ENCODE measurements around the gene FSIP2. TPM values are rescaled to one million over a fixed set of nuclear protein-coding genes. Genes with fewer than 3 reads are reported as not detected.
A peak's percentile ranks its signal among the peaks of the same experiment; 100 is the strongest.
"Not testable (repeated sequence)": the region's sequence is repeated elsewhere in the genome, so short reads cannot be mapped to it uniquely, and the experiment has no call there.

The FSIP2 gene
- total and polyA plus RNA-seq, 4 experiments from 2014 or later, result 0.36 to 0.49 TPM; not detected in 2

DNA sequence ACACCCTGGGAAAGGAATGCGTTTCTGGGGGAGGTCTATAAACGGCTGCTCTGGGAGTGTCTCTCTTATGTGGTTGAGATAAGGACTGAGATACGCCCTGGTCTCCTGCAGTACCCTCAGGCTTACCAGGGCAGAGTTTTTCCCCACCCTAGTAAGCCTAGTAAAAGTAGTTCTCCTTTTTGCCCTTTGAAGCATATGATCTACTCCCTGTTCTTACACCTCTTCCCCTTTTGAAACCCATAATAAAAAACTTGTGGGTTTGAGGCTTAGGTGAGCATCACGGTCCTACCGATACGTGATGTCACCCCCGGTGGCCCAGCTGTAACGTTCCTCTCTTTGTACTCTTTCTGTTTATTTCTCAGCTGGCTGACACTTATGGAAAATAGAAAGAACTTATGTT lies 97.4 kb downstream of the FSIP2 start:
- no peak overlapping the region for H3K4me3 Mint-ChIP-seq
- H3K27ac ChIP-seq (ENCODE audit: low read depth, low read length), result no peak overlapping the region
- DNase-seq, result no peak
- no peaks in the 10 kb centered on the region for H3K27me3 Mint-ChIP-seq
- intact Hi-C loops (cut with micrococcal nuclease), result no loop called here
- ChIA-PET CTCF (ENCODE audit: partially characterized antibody) (interaction anchor here (0.6 kb wide), 1 partner anchor 180 kb away, joined by 3 read pairs; no protein-coding TSS in a partner anchor), POLR2A (ENCODE audit: partially characterized antibody) (no interaction called here)
- no peak overlapping the region for H3K27ac Mint-ChIP-seq
- no peaks in the 10 kb centered on the region for H3K4me1 Mint-ChIP-seq
- H3K4me1 ChIP-seq (ENCODE audit: insufficient read depth, low read length), result no peaks in the 10 kb centered on the region
- H3K27me3 ChIP-seq (ENCODE audit: insufficient read depth, low read length), result no peaks in the 10 kb centered on the region
- H3K9me3 ChIP-seq (ENCODE audit: control insufficient read depth in 1 of 2, low read length in 2 of 2), result peaks cover 0 to 5% of the 10 kb centered on the region in 2 donors
- H3K9me3 Mint-ChIP-seq, result peaks cover 0 to 55% (median 36%) of the 10 kb centered on the region in 8 donors
- H3K4me3 ChIP-seq (ENCODE audit: low read length in 2 of 2), result no peak overlapping the region
- peaks cover 0 to 3% of the 10 kb centered on the region in 2 donors for H3K36me3 Mint-ChIP-seq
- no peaks in the 10 kb centered on the region for H3K36me3 ChIP-seq (ENCODE audit: insufficient read depth, low read length)

DNA sequence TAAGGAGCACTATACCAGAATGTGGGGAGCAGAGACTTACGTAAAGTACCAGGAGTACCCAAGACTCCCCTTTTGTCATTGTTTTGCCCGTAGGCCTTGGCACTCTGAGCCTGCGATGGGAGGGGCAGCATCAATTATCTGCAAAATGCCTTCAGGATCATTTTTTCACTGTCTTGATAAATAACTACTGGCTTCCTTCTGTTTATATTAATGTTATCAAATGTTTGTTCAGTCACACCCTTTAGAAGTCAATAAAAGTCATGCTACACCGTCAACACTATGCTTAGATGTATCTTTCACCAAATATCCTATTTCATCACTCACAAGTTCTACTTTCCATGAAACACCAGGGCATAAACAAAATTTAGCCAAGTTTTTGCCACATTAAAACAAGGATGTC lies 116.3 kb downstream of the FSIP2 start:
- no peaks in the 10 kb centered on the region for H3K4me1 ChIP-seq (ENCODE audit: insufficient read depth, low read length)
- intact Hi-C loops (cut with micrococcal nuclease), result no loop called here
- no peaks in the 10 kb centered on the region for H3K36me3 Mint-ChIP-seq

DNA sequence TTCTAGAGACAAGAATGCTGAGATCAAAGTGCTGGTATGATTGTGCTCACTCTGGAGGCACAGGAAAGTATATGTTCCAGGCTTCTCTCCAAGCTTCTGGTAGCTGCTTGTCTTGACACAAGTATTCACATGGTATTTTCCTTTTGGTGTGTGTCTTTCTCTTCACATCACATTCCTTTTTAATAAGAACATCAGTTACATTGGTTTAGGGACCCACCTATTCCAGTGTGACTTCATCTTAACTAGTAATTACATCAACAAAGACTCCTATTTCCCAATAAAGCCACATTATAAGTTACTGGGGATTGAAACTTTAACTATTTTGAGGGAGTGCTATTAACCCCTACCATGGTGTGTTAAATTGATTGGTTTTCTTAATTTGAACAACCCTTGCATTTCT lies 119.1 kb downstream of the FSIP2 start:
- H3K4me3 ChIP-seq (ENCODE audit: low read length in 2 of 2), result no peak overlapping the region
- DNase-seq, result no peak
- H3K9me3 ChIP-seq (ENCODE audit: control insufficient read depth in 1 of 2, low read length in 2 of 2), result no peaks in the 10 kb centered on the region
- H3K27ac ChIP-seq (ENCODE audit: low read depth, low read length), result no peak overlapping the region
- ChIA-PET CTCF (ENCODE audit: partially characterized antibody) (no interaction called here), POLR2A (ENCODE audit: partially characterized antibody) (no interaction called here)
- intact Hi-C loops (cut with micrococcal nuclease), result no loop called here
- no peaks in the 10 kb centered on the region for H3K27me3 ChIP-seq (ENCODE audit: insufficient read depth, low read length)
- Mint-ChIP-seq H3K27ac (no peak overlapping the region), H3K4me1 (no peaks in the 10 kb centered on the region), H3K4me3 (no peak overlapping the region), H3K36me3 (no peaks in the 10 kb centered on the region), H3K27me3 (no peaks in the 10 kb centered on the region), H3K9me3 (peaks cover 3 to 23% (median 13%) of the 10 kb centered on the region in 8 donors)
- no peaks in the 10 kb centered on the region for H3K36me3 ChIP-seq (ENCODE audit: insufficient read depth, low read length)
- no peaks in the 10 kb centered on the region for H3K4me1 ChIP-seq (ENCODE audit: insufficient read depth, low read length)

More for the DNA sequence above, 116.3 kb downstream of the FSIP2 start:
- no peaks in the 10 kb centered on the region for H3K36me3 ChIP-seq (ENCODE audit: insufficient read depth, low read length)
- DNase-seq, result no peak
- H3K27me3 ChIP-seq (ENCODE audit: insufficient read depth, low read length), result no peaks in the 10 kb centered on the region
- H3K27ac Mint-ChIP-seq, result no peak overlapping the region
- H3K27me3 Mint-ChIP-seq, result no peaks in the 10 kb centered on the region
- H3K9me3 ChIP-seq (ENCODE audit: control insufficient read depth in 1 of 2, low read length in 2 of 2), result no peaks in the 10 kb centered on the region
- CTCF ChIA-PET (ENCODE audit: partially characterized antibody), result no interaction called here
- H3K27ac ChIP-seq (ENCODE audit: low read depth, low read length), result no peak overlapping the region
- POLR2A ChIA-PET (ENCODE audit: partially characterized antibody), result no interaction called here
- H3K4me3 Mint-ChIP-seq, result no peak overlapping the region
- peaks cover 5 to 37% (median 19%) of the 10 kb centered on the region in 8 donors for H3K9me3 Mint-ChIP-seq
- H3K4me3 ChIP-seq (ENCODE audit: low read length in 2 of 2), result no peak overlapping the region
- no peaks in the 10 kb centered on the region for H3K4me1 Mint-ChIP-seq

DNA sequence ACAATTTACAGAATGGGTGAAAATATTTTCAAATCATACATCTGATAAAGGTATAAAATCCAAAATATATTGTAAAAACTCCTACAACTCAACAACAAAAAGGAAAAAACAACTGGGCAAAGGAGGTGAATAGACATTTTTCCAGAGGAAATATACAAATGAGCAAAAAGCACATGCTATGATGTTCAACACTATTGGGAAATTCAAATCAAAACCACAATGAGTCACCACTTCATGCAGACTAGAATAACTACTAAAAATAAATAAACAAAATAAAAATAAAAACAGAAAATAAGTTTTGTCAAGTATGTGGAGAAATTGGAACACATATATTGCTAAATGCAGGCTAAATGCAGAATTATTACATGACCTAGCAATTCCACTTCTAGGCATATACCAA lies 120.9 kb downstream of the FSIP2 start:
- no peak for DNase-seq
- CTCF ChIA-PET (ENCODE audit: partially characterized antibody), result no interaction called here
- POLR2A ChIA-PET (ENCODE audit: partially characterized antibody), result no interaction called here
- no peaks in the 10 kb centered on the region for H3K9me3 ChIP-seq (ENCODE audit: control insufficient read depth in 1 of 2, low read length in 2 of 2)
- Mint-ChIP-seq H3K4me1 (no peaks in the 10 kb centered on the region), H3K27me3 (no peaks in the 10 kb centered on the region), H3K9me3 (peaks cover 5 to 29% (median 18%) of the 10 kb centered on the region in 8 donors), H3K27ac (no peak overlapping the region), H3K4me3 (no peak overlapping the region), H3K36me3 (peaks cover 0 to 3% of the 10 kb centered on the region in 2 donors)
- intact Hi-C loops (cut with micrococcal nuclease), result no loop called here
- no peaks in the 10 kb centered on the region for H3K36me3 ChIP-seq (ENCODE audit: insufficient read depth, low read length)
- no peak overlapping the region for H3K27ac ChIP-seq (ENCODE audit: low read depth, low read length)
- H3K27me3 ChIP-seq (ENCODE audit: insufficient read depth, low read length), result no peaks in the 10 kb centered on the region
- no peaks in the 10 kb centered on the region for H3K4me1 ChIP-seq (ENCODE audit: insufficient read depth, low read length)
- no peak overlapping the region for H3K4me3 ChIP-seq (ENCODE audit: low read length in 2 of 2)

GRCh38 chr2:185860321-185860720 lies 121.7 kb downstream of the FSIP2 start:
- Mint-ChIP-seq H3K27me3 (no peaks in the 10 kb centered on the region), H3K9me3 (peaks cover 2 to 27% (median 11%) of the 10 kb centered on the region in 8 donors), H3K27ac (no peak overlapping the region), H3K4me1 (no peaks in the 10 kb centered on the region), H3K4me3 (no peak overlapping the region), H3K36me3 (peaks cover 0 to 3% of the 10 kb centered on the region in 2 donors)
- ChIA-PET POLR2A (ENCODE audit: partially characterized antibody) (no interaction called here), CTCF (ENCODE audit: partially characterized antibody) (no interaction called here)
- DNase-seq, result no peak
- Histone ChIP-seq H3K4me1 (ENCODE audit: insufficient read depth, low read length) (no peaks in the 10 kb centered on the region), H3K9me3 (ENCODE audit: control insufficient read depth in 1 of 2, low read length in 2 of 2) (no peaks in the 10 kb centered on the region), H3K4me3 (ENCODE audit: low read length in 2 of 2) (no peak overlapping the region), H3K27me3 (ENCODE audit: insufficient read depth, low read length) (no peaks in the 10 kb centered on the region), H3K36me3 (ENCODE audit: insufficient read depth, low read length) (no peaks in the 10 kb centered on the region), H3K27ac (ENCODE audit: low read depth, low read length) (no peak overlapping the region)
- intact Hi-C loops (cut with micrococcal nuclease), result no loop called here

DNA sequence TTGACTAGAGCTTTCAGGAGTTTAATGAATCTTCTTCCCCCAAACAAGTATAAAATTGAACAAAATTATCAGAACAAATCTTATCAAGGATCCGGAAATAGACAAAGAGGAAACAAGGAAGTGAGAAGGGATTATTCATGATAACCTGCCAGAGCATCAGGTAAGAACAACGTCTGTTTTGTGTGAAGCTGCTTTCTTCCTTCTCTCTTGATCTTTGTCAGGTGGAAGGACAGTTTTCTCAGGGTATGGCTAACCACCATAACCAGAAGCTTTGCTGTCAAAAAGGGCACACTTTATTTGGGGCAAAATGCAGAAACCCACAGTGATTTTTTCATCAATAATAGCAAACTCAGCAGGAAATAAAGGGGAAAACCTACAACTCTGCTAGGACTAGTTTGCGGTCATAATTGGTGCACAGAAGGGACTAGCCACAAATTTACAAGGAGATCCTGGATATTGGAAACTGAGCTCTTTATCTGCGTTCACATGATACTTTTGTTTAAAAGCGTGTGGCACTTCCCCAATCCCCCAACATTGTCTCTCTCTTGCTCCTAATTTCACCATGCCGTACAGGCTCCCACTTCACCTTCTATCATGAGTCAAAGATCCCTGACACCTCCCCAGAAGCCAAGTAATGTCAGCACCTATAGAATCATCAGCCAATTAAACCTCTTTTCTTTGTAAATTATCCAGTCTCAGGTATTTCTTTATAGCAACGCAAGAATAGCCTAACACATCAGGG lies 124.2 kb downstream of the FSIP2 start:
- CTCF ChIA-PET (ENCODE audit: partially characterized antibody), result interaction anchor here (1.2 kb wide), 1 partner anchor 11 kb away, joined by 4 read pairs; no protein-coding TSS in a partner anchor
- peak overlapping the region in 1 of 8 donors; percentile 16 for H3K4me3 Mint-ChIP-seq
- Histone ChIP-seq H3K36me3 (ENCODE audit: insufficient read depth, low read length) (no peaks in the 10 kb centered on the region), H3K4me1 (ENCODE audit: insufficient read depth, low read length) (no peaks in the 10 kb centered on the region), H3K4me3 (ENCODE audit: low read length in 2 of 2) (no peak overlapping the region), H3K9me3 (ENCODE audit: control insufficient read depth in 1 of 2, low read length in 2 of 2) (no peaks in the 10 kb centered on the region), H3K27ac (ENCODE audit: low read depth, low read length) (no peak overlapping the region), H3K27me3 (ENCODE audit: insufficient read depth, low read length) (no peaks in the 10 kb centered on the region)
- intact Hi-C loops (cut with micrococcal nuclease), result no loop called here
- peaks cover 2 to 22% (median 11%) of the 10 kb centered on the region in 8 donors for H3K9me3 Mint-ChIP-seq
- peaks cover 0 to 3% of the 10 kb centered on the region in 2 donors for H3K36me3 Mint-ChIP-seq
- DNase-seq, result no peak
- H3K27me3 Mint-ChIP-seq, result no peaks in the 10 kb centered on the region
- no peaks in the 10 kb centered on the region for H3K4me1 Mint-ChIP-seq
- POLR2A ChIA-PET (ENCODE audit: partially characterized antibody), result no interaction called here
- no peak overlapping the region for H3K27ac Mint-ChIP-seq

- intact Hi-C loops (cut with micrococcal nuclease); CTCF ChIA-PET (ENCODE audit: partially characterized antibody); H3K27ac ChIP-seq (ENCODE audit: low read depth, low read length); H3K36me3 ChIP-seq (ENCODE audit: insufficient read depth, low read length); H3K36me3 Mint-ChIP-seq; H3K4me1 ChIP-seq (ENCODE audit: insufficient read depth, low read length); H3K4me1 Mint-ChIP-seq; H3K4me3 ChIP-seq (ENCODE audit: low read length in 2 of 2); H3K27ac Mint-ChIP-seq; H3K9me3 ChIP-seq (ENCODE audit: control insufficient read depth in 1 of 2, low read length in 2 of 2); DNase-seq; POLR2A ChIA-PET (ENCODE audit: partially characterized antibody); H3K27me3 Mint-ChIP-seq; H3K27me3 ChIP-seq (ENCODE audit: insufficient read depth, low read length); H3K4me3 Mint-ChIP-seq: not testable (repeated sequence)
- H3K9me3 Mint-ChIP-seq, result peaks cover 2 to 25% (median 13%) of the 10 kb centered on the region in 8 donors
Observed at GRCh38 chr2:185864468-185865260, 126.1 kb downstream of the FSIP2 start.
